Thyroid gland (tissue), 4 donors: ENCODE data around the gene NYAP1.

Experiments
- CTCF ChIP-seq, 6 experiments: fragments of 200-600 bp in 3 of 6; fragments of 450-650 bp in 3 of 6; sonication (generic) in 3 of 6; IDR thresholded peaks; one replicate each; pipeline ENCODE4 v1.5.1; 2016 to 2019; ENCODE audit warnings: antibody characterized with exemption in 6 of 6, mild to moderate bottlenecking in 2 of 6, inconsistent platforms in 1 of 6, moderate library complexity in 1 of 6
- POLR2A ChIP-seq, 2 donors: fragments of 450-650 bp; IDR thresholded peaks; one replicate each; pipeline ENCODE4 v1.6.1; 2017; ENCODE audit warnings: antibody characterized with exemption in 2 of 2, mild to moderate bottlenecking in 2 of 2, moderate library complexity in 1 of 2

DNA sequence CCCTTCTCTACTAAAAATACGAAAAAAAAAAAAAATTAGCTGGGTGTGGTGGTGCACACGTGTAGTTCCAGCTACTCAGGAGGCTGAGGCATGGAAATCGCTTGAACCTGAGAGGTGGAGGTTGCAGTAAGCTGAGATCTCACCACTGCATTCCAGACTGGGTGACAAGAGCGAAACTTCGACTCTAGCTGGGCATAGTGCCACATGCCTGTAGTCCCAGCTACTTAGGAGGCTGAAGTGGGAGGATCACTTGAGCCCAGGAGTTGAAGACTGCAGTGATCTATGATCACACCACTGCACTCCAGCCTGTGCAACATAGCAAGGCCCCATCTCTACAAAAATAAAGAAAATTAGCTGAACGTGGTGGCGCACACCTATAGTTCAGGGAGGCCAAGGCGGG, 18.4 kb upstream of the NYAP1 start:
- TF ChIP-seq CTCF (IDR thresholded peaks at IDR 0.05) (no peak), POLR2A (IDR thresholded peaks at IDR 0.05) (no peak)
